Activated naive CD8-positive, alpha-beta T cell treated with anti-CD3 and anti-CD28 coated beads, Interleukin-2, amount 10 ng/mL, durations not matched to agents 7 days and 5 days (primary cell): ENCODE data around the gene KCNH2. TPM values are rescaled to one million over a fixed set of nuclear protein-coding genes. Genes with fewer than 3 reads are reported as not detected.
A peak's percentile ranks its signal among the peaks of the same experiment; 100 is the strongest.

ENCODE experiments used
- ATAC-seq: fragments of 150-1000 bp; cut with Tn5 transposase; one replicate; pipeline ENCODE4 v1.10.0; 2021; ENCODE audit warnings: low read depth, moderate library complexity
- POLR2A ChIA-PET: fragments of 350-600 bp; sonication (Branson Sonifier 250); formaldehyde crosslinking; loops from one replicate; lab custom pipeline; 2021; ENCODE audit warnings: antibody characterized with exemption; lab: Charles Lee
- DNase-seq: peaks from one replicate; pipeline ENCODE4 v3.0.0; 2021
- H3K27ac Mint-ChIP-seq: one replicate; pipeline ENCODE4 v1.8.0; 2022; ENCODE audit warnings: mild to moderate bottlenecking, mixed read lengths
- H3K27me3 Mint-ChIP-seq: one replicate; pipeline ENCODE4 v1.8.0; 2022; ENCODE audit warnings: mild to moderate bottlenecking, moderate library complexity, mixed read lengths
- H3K36me3 Mint-ChIP-seq: one replicate; pipeline ENCODE4 v1.8.0; 2021; ENCODE audit warnings: mild to moderate bottlenecking, mixed read lengths
- H3K4me1 Mint-ChIP-seq: one replicate; pipeline ENCODE4 v1.8.0; 2021; ENCODE audit warnings: mixed read lengths
- H3K4me3 Mint-ChIP-seq: one replicate; pipeline ENCODE4 v1.8.0; 2022; ENCODE audit warnings: mild to moderate bottlenecking, moderate library complexity, mixed read lengths
- H3K9me3 Mint-ChIP-seq: one replicate; pipeline ENCODE4 v1.8.0; 2021; ENCODE audit warnings: mixed read lengths
- total RNA-seq, 2 experiments: library from RNA; stranded (reverse); gene quantifications; one replicate each; pipeline ENCODE4 v1.2.3, GENCODE V29; 2021

Gene KCNH2
- total RNA-seq, 2 experiments from 2014 or later: 0.50 to 0.54 TPM

DNA sequence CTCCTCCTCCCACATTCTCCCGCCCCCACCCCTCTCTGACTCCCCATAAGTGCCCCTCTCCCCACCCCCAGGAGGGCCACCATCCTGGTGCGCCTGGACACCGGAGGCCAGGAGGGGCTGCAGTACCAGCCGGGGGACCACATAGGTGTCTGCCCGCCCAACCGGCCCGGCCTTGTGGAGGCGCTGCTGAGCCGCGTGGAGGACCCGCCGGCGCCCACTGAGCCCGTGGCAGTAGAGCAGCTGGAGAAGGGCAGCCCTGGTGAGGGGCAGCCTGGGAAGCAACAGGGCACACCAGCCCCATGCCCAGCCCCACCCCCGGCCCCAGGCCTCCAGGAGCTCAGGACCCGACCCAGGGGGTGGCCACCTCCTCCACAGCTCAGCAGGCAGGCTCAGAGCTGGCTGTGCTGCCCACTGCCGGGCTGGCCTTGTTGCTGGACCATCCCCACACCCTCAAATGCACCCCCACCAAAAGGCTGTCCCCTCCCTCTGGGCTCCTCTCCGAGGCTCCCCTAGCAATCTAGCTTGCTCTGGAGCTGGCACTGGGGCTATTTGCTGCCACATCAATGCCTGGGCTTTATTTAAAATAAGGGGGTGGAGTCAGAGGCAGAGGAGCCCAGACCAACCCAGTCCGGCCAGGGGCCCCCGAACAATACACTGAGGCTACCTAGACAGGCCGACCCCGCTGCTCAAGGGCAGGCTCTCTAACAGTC lies 31.4 kb upstream of the KCNH2 start:
- H3K27ac Mint-ChIP-seq: peak overlapping the region; percentile 93
- peaks cover 43% of the 10 kb centered on the region for H3K4me1 Mint-ChIP-seq
- POLR2A ChIA-PET: interaction anchor here (0.6 to 2.2 kb wide), 8 partner anchors 10 to 142 kb away, joined by 3 to 11 read pairs (median 4); partner anchors contain the start of gene ABCB8
- H3K4me3 Mint-ChIP-seq: peak overlapping the region; percentile 80
- H3K36me3 Mint-ChIP-seq: peaks cover 5% of the 10 kb centered on the region
- no peaks in the 10 kb centered on the region for H3K27me3 Mint-ChIP-seq
- no peak for ATAC-seq
- no peak for DNase-seq
- H3K9me3 Mint-ChIP-seq: no peaks in the 10 kb centered on the region

DNA sequence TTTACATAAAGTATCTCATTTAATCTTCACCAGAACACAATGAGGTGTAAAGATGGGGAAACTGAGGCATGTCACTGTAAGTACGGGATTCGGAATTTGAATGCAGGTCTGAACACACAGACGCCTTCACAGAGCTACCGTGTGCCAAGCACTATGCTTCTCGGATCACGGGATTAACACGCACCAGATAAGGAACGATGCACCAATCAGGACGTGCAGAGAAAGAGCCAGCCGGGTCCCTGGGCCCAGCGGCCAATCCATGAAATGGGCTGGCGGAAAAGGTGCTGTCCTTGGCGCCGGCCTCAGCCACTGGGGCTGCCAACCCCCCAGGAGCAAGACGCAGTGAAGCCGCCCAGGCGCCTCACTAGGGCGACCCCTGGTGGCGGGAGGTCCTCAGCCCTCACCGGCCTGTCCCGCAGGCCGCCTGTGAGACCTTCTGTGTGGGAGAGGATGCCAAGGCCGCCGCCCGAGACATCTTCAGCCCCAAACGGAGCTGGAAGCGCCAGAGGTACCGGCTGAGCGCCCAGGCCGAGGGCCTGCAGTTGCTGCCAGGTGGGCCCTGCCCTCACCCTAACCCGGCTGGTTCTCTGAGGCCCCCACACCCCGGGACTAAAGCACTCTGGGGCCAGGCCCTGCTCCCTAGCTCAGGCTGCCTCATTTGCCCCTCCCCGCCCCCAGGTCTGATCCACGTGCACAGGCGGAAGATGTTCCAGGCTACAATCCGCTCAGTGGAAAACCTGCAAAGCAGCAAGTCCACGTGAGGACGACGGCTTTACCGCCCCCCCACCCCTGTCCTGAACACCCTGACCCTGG lies 30.6 kb upstream of the KCNH2 start:
- Mint-ChIP-seq H3K27me3 (no peaks in the 10 kb centered on the region), H3K36me3 (peaks cover 3% of the 10 kb centered on the region), H3K4me3 (peak overlapping the region; percentile 79), H3K27ac (peak overlapping the region; percentile 89), H3K4me1 (peaks cover 39% of the 10 kb centered on the region), H3K9me3 (no peaks in the 10 kb centered on the region)
- POLR2A ChIA-PET: interaction anchor here (0.7 to 4.5 kb wide), 7 partner anchors 9 to 96 kb away, joined by 3 to 30 read pairs (median 5); partner anchors contain the start of gene ABCB8
- DNase-seq (peak; percentile 87), ATAC-seq (peak; percentile 51)

DNA sequence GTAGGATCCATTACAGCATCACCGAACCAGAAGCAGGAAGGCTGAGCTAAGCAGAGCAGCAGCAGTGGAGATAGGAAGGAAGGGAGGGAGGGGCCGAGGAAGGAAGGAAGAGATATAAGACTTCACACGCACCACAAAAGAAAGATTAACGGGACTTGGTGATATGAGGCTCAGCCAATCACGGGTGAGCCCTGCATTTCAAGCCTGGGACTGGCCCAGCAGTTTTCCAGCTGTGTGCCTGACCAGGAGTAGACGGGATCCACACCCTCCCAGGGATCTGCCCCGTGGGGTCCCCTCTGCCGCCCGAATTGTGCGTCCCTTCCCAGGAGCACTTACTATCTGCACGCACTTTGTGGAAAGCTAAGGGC lies 30.0 kb upstream of the KCNH2 start:
- H3K9me3 Mint-ChIP-seq: no peaks in the 10 kb centered on the region
- H3K27ac Mint-ChIP-seq: peak overlapping the region; percentile 89
- H3K4me1 Mint-ChIP-seq: peaks cover 39% of the 10 kb centered on the region
- H3K36me3 Mint-ChIP-seq: peaks cover 3% of the 10 kb centered on the region
- H3K27me3 Mint-ChIP-seq: no peaks in the 10 kb centered on the region
- POLR2A ChIA-PET: interaction anchor here (0.6 to 4.5 kb wide), 6 partner anchors 9 to 22 kb away, joined by 3 to 30 read pairs (median 6); partner anchors contain the start of genes ABCB8 and NOS3
- peak overlapping the region; percentile 79 for H3K4me3 Mint-ChIP-seq
- peak; percentile 43 for ATAC-seq
- no peak for DNase-seq

DNA sequence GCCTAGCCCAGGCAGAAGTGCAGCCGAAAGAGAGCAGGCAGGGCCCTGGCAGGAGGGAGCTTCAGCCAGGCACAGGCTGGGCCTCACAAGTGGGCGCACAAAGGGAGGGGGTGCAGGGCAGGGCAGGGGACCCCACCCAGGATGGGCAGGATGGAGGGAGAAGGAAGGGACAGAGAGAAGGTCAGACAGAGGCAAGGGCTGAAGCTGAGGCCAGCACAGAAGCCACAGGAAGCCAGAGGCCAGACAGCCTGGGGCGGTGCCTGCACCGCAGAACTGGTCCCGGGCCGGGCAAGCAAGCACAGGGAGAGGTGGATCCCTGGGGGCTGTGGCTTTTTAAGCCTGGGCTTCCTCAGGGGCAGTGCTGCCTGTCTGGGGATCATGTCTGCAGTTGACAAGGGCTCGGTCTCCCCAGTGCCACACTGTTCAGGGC lies 29.4 kb upstream of the KCNH2 start:
- H3K4me3 Mint-ChIP-seq: peak overlapping the region; percentile 79
- DNase-seq (no peak), ATAC-seq (no peak)
- no peaks in the 10 kb centered on the region for H3K9me3 Mint-ChIP-seq
- POLR2A ChIA-PET: interaction anchor here (0.6 to 4.5 kb wide), 5 partner anchors 10 to 21 kb away, joined by 3 to 30 read pairs (median 8); partner anchors contain the start of genes ABCB8 and NOS3
- peak overlapping the region; percentile 89 for H3K27ac Mint-ChIP-seq
- no peaks in the 10 kb centered on the region for H3K27me3 Mint-ChIP-seq
- peaks cover 35% of the 10 kb centered on the region for H3K4me1 Mint-ChIP-seq
- H3K36me3 Mint-ChIP-seq: peaks cover 1% of the 10 kb centered on the region

DNA sequence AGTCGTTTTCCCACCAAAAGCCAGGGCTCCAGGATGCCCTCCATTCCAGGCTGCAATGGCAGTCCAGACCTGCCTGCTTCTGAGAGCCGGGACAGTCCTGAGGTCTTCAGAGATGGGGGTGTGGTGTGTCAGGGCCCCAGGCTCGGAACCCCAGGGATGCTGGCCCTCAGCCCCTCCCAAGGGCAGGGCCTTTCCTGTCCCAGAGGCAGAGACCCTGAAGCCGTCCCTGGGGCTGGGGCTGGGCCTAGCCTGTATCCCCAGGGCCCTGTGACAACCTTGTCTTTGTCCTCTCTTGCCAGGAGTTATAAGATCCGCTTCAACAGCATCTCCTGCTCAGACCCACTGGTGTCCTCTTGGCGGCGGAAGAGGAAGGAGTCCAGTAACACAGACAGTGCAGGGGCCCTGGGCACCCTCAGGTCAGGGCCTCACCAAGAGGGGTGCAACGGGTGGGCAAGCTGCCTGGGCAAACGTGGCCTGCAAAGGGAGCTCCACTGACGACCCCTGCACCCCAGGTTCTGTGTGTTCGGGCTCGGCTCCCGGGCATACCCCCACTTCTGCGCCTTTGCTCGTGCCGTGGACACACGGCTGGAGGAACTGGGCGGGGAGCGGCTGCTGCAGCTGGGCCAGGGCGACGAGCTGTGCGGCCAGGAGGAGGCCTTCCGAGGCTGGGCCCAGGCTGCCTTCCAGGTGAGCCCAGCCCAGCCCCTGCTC lies 28.6 kb upstream of the KCNH2 start:
- POLR2A ChIA-PET: interaction anchor here (4.5 kb wide), 1 partner anchor 13 kb away, joined by 30 read pairs; no protein-coding TSS in a partner anchor
- no peaks in the 10 kb centered on the region for H3K9me3 Mint-ChIP-seq
- ATAC-seq (no peak), DNase-seq (no peak)
- H3K4me1 Mint-ChIP-seq: peaks cover 29% of the 10 kb centered on the region
- H3K36me3 Mint-ChIP-seq: no peaks in the 10 kb centered on the region
- H3K27ac Mint-ChIP-seq: peak overlapping the region; percentile 56
- H3K4me3 Mint-ChIP-seq: no peak overlapping the region
- no peaks in the 10 kb centered on the region for H3K27me3 Mint-ChIP-seq

DNA sequence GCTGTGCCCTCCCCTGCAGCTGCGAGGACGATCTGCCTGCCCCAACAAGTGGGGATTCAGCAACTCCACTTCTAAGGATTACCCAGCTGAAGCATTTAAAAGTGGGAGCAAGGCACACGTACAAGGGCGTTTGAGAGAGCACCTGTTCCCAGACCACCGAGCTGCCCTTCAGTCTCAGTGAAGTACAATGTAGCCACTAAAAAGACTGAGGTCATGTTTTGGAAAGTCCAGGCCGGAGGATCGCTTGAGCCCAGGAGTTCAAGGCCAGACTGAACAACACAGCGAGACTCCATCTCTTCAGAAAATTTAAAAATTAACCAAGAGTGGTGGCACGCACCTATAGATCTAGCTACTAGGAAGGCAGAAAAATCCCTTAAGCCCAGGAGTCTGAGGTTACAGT lies 27.4 kb upstream of the KCNH2 start:
- no peaks in the 10 kb centered on the region for H3K36me3 Mint-ChIP-seq
- no peak overlapping the region for H3K4me3 Mint-ChIP-seq
- POLR2A ChIA-PET: interaction anchor here (4.5 kb wide), 1 partner anchor 12 kb away, joined by 30 read pairs; no protein-coding TSS in a partner anchor
- ATAC-seq (no peak), DNase-seq (no peak)
- peaks cover 22% of the 10 kb centered on the region for H3K4me1 Mint-ChIP-seq
- no peaks in the 10 kb centered on the region for H3K9me3 Mint-ChIP-seq
- no peaks in the 10 kb centered on the region for H3K27me3 Mint-ChIP-seq
- no peak overlapping the region for H3K27ac Mint-ChIP-seq

DNA sequence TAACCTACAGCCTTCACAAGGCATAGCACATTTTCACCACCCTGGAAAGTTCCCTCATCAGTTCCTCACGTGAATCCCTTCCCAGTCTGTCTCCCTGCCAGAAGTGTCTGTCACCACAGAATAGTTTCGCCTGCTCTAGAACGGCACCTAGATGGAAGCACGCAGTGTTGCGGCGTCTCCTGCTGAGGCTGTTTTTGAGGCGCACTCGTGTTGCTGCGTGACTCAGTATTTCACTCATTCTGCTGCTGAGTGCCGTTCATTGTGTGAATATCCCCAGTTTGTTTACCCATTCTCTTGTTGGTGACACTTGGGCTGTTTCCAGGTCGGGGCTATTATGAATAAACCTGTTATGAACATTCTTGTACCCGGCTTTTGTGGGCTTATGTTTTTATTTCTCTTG lies 25.5 kb upstream of the KCNH2 start:
- ATAC-seq: no peak
- H3K27ac Mint-ChIP-seq: no peak overlapping the region
- DNase-seq: no peak
- no peaks in the 10 kb centered on the region for H3K36me3 Mint-ChIP-seq
- no peak overlapping the region for H3K4me3 Mint-ChIP-seq
- no peaks in the 10 kb centered on the region for H3K27me3 Mint-ChIP-seq
- H3K4me1 Mint-ChIP-seq: peaks cover 16% of the 10 kb centered on the region
- no peaks in the 10 kb centered on the region for H3K9me3 Mint-ChIP-seq
- POLR2A ChIA-PET: no interaction called here

DNA sequence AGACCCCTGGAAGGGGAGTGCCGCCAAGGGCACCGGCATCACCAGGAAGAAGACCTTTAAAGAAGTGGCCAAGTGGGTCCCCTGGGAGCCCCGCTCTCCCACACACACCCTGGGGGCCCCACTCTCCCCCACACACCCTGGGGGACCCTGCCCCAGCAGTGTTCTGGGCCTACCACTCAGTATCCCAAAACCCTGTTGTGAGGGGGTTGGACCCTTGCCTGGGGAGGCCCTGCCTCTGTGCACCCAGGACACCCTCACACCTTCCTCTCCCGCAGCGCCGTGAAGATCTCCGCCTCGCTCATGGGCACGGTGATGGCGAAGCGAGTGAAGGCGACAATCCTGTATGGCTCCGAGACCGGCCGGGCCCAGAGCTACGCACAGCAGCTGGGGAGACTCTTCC lies 23.4 kb upstream of the KCNH2 start:
- H3K4me1 Mint-ChIP-seq: peaks cover 6% of the 10 kb centered on the region
- no peak overlapping the region for H3K4me3 Mint-ChIP-seq
- H3K36me3 Mint-ChIP-seq: no peaks in the 10 kb centered on the region
- H3K27ac Mint-ChIP-seq: no peak overlapping the region
- ATAC-seq: no peak
- H3K9me3 Mint-ChIP-seq: no peaks in the 10 kb centered on the region
- DNase-seq: no peak
- H3K27me3 Mint-ChIP-seq: no peaks in the 10 kb centered on the region
- POLR2A ChIA-PET: no interaction called here

DNA sequence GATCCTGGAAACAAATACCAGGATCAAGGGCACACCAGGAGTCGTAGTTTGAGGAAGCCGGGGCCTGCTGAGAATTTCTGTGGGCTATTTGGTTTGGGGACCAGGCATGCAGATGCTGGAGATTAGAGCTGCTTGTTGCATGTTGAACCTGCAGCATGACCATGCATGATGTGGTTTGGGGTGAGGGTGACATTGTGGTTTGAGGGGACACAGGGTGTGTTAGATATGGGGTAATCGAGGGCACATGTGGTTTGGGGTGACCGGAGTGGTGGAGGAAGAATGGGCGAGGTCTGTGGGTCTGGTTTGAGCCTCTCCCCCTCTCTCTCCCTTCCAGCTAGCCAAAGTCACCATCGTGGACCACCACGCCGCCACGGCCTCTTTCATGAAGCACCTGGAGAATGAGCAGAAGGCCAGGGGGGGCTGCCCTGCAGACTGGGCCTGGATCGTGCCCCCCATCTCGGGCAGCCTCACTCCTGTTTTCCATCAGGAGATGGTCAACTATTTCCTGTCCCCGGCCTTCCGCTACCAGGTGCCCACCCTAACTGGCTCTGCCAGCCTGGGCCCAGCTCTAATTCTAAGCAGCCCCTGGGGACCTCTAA lies 22.9 kb upstream of the KCNH2 start:
- POLR2A ChIA-PET: no interaction called here
- Mint-ChIP-seq H3K36me3 (no peaks in the 10 kb centered on the region), H3K4me1 (peaks cover 6% of the 10 kb centered on the region), H3K27ac (no peak overlapping the region), H3K4me3 (no peak overlapping the region), H3K9me3 (no peaks in the 10 kb centered on the region), H3K27me3 (no peaks in the 10 kb centered on the region)
- DNase-seq: no peak
- ATAC-seq: no peak

DNA sequence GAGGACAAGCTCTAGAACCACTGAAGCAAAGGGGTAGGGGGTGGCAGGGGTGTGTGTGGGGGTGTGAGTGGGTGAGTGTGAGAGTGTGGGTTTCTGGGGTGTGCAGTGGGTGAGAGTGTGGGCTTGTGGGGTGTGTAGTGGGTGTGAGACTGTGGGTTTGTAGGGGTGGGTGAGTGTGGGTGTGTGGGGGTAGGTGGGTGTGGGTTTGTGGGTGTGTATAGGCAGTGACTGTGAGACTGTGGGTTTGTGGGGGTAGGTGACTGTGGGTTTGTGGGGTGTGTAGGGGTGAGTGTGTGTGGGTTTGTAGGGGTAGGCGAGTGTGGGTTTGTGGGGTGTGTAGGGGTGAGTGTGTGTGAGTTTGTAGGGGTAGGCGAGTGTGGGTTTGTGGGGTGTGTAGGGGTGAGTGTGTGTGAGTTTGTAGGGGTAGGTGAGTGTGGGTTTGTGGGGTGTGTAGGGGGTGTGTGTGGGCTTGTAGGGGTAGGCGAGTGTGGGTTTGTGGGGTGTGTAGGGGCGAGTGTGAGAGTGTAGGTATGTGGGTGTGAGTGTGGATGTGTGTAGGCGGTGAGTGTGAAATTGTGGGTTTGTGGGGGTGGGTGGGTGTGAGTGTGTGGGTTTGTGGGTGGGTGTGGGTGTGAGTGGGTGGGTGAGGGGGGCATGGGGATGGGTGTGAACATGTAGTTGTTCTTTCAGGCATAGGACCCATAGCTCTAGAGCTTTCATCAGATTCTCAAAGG lies 21.5 kb upstream of the KCNH2 start:
- H3K27ac Mint-ChIP-seq: no peak overlapping the region
- no peaks in the 10 kb centered on the region for H3K27me3 Mint-ChIP-seq
- H3K4me1 Mint-ChIP-seq: peaks cover 8% of the 10 kb centered on the region
- H3K9me3 Mint-ChIP-seq: no peaks in the 10 kb centered on the region
- DNase-seq: no peak
- H3K4me3 Mint-ChIP-seq: no peak overlapping the region
- no peaks in the 10 kb centered on the region for H3K36me3 Mint-ChIP-seq
- no peak for ATAC-seq
- POLR2A ChIA-PET: no interaction called here

DNA sequence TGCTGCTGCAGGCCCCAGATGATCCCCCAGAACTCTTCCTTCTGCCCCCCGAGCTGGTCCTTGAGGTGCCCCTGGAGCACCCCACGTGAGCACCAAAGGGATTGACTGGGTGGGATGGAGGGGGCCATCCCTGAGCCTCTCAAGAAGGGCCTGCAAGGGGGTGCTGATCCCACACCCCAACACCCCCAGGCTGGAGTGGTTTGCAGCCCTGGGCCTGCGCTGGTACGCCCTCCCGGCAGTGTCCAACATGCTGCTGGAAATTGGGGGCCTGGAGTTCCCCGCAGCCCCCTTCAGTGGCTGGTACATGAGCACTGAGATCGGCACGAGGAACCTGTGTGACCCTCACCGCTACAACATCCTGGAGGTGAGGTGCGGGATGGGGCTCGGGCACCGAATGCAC lies 20.9 kb upstream of the KCNH2 start:
- Mint-ChIP-seq H3K9me3 (no peaks in the 10 kb centered on the region), H3K27me3 (no peaks in the 10 kb centered on the region), H3K4me1 (peaks cover 11% of the 10 kb centered on the region), H3K36me3 (no peaks in the 10 kb centered on the region), H3K4me3 (no peak overlapping the region), H3K27ac (no peak overlapping the region)
- no peak for ATAC-seq
- DNase-seq: no peak
- POLR2A ChIA-PET: no interaction called here

DNA sequence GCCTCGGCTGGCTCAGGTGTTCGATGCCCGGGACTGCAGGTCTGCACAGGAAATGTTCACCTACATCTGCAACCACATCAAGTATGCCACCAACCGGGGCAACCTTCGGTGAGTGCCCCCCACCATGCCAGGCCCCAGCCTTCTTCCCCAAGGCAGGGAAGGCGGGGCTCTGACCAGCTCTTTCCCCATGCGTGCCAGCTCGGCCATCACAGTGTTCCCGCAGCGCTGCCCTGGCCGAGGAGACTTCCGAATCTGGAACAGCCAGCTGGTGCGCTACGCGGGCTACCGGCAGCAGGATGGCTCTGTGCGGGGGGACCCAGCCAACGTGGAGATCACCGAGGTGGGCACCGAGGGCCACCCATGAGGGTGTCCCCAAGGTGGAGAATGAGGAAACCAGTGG lies 20.2 kb upstream of the KCNH2 start:
- no peak overlapping the region for H3K27ac Mint-ChIP-seq
- peaks cover 14% of the 10 kb centered on the region for H3K4me1 Mint-ChIP-seq
- H3K9me3 Mint-ChIP-seq: no peaks in the 10 kb centered on the region
- POLR2A ChIA-PET: no interaction called here
- no peaks in the 10 kb centered on the region for H3K36me3 Mint-ChIP-seq
- DNase-seq: no peak
- no peaks in the 10 kb centered on the region for H3K27me3 Mint-ChIP-seq
- ATAC-seq: no peak
- no peak overlapping the region for H3K4me3 Mint-ChIP-seq
